ENCODE measurements around the gene TMCC1.

The TMCC1 gene

GRCh38 chr3:129893581-129894070 is at the start of gene TMCC1:
TMCC1 (minus strand) TSS chr3:129893711.
- Histone ChIP-seq H3K27ac (peak within 1 kb of the TSS; percentile 84), H4K20me1 (ENCODE audit: insufficient read depth) (no peaks in the 10 kb centered on the region), H3K36me3 (ENCODE audit: insufficient read depth) (no peaks in the 10 kb centered on the region), H3K9ac (peak within 1 kb of the TSS; percentile 92), H3K4me3 (IDR thresholded peaks at IDR 0.05; ENCODE audit: insufficient read depth, low read depth, low read length) (peak within 1 kb of the TSS; percentile 86), H2AFZ (ENCODE audit: low read depth) (peak within 1 kb of the TSS; percentile 92), H3K79me2 (ENCODE audit: insufficient read depth, low read depth) (peaks cover 30% of the 10 kb centered on the region), H3K4me1 (ENCODE audit: low read depth, poor library complexity, severe bottlenecking) (peaks cover 62% of the 10 kb centered on the region), H3K27me3 (ENCODE audit: insufficient read depth, low read depth) (no peaks in the 10 kb centered on the region), H3K4me2 (peak within 1 kb of the TSS; percentile 63)
- TF ChIP-seq CTCF (conservative IDR thresholded peaks at IDR 0.05; ENCODE audit: low read depth, low read length): no peak

- no peak overlapping the region for H3K9ac ChIP-seq
- no peaks in the 10 kb centered on the region for H3K27me3 ChIP-seq (ENCODE audit: insufficient read depth, low read depth)
- no peak overlapping the region for H3K4me3 ChIP-seq (IDR thresholded peaks at IDR 0.05; ENCODE audit: insufficient read depth, low read depth, low read length)
- no peaks in the 10 kb centered on the region for H3K36me3 ChIP-seq (ENCODE audit: insufficient read depth)
- no peak overlapping the region for H2AFZ ChIP-seq (ENCODE audit: low read depth)
- no peaks in the 10 kb centered on the region for H3K4me1 ChIP-seq (ENCODE audit: low read depth, poor library complexity, severe bottlenecking)
- no peak overlapping the region for H3K4me2 ChIP-seq
- no peaks in the 10 kb centered on the region for H3K79me2 ChIP-seq (ENCODE audit: insufficient read depth, low read depth)
- TF ChIP-seq CTCF (conservative IDR thresholded peaks at IDR 0.05; ENCODE audit: low read depth, low read length): no peak
- no peak overlapping the region for H3K27ac ChIP-seq
- H4K20me1 ChIP-seq (ENCODE audit: insufficient read depth): no peaks in the 10 kb centered on the region
Measured at GRCh38 chr3:129943020-129943419, 49.5 kb upstream of the TMCC1 start.

- Histone ChIP-seq H3K36me3 (ENCODE audit: insufficient read depth) (no peaks in the 10 kb centered on the region), H3K4me1 (ENCODE audit: low read depth, poor library complexity, severe bottlenecking) (no peaks in the 10 kb centered on the region), H2AFZ (ENCODE audit: low read depth) (no peak overlapping the region), H3K9ac (no peak overlapping the region), H3K4me2 (no peak overlapping the region), H3K4me3 (IDR thresholded peaks at IDR 0.05; ENCODE audit: insufficient read depth, low read depth, low read length) (no peak overlapping the region), H4K20me1 (ENCODE audit: insufficient read depth) (no peaks in the 10 kb centered on the region), H3K79me2 (ENCODE audit: insufficient read depth, low read depth) (no peaks in the 10 kb centered on the region), H3K27me3 (ENCODE audit: insufficient read depth, low read depth) (no peaks in the 10 kb centered on the region), H3K27ac (no peak overlapping the region)
- peak; percentile 87 for TF ChIP-seq CTCF (conservative IDR thresholded peaks at IDR 0.05; ENCODE audit: low read depth, low read length)
Measured at GRCh38 chr3:129942296-129942695, 48.8 kb upstream of the TMCC1 start.

- Histone ChIP-seq H3K27me3 (ENCODE audit: insufficient read depth, low read depth) (no peaks in the 10 kb centered on the region), H2AFZ (ENCODE audit: low read depth) (no peak overlapping the region), H4K20me1 (ENCODE audit: insufficient read depth) (no peaks in the 10 kb centered on the region), H3K4me3 (IDR thresholded peaks at IDR 0.05; ENCODE audit: insufficient read depth, low read depth, low read length) (no peak overlapping the region), H3K27ac (no peak overlapping the region), H3K79me2 (ENCODE audit: insufficient read depth, low read depth) (no peaks in the 10 kb centered on the region), H3K36me3 (ENCODE audit: insufficient read depth) (no peaks in the 10 kb centered on the region), H3K4me1 (ENCODE audit: low read depth, poor library complexity, severe bottlenecking) (no peaks in the 10 kb centered on the region), H3K9ac (no peak overlapping the region), H3K4me2 (no peak overlapping the region)
- no peak for TF ChIP-seq CTCF (conservative IDR thresholded peaks at IDR 0.05; ENCODE audit: low read depth, low read length)
Measured at GRCh38 chr3:129940086-129940485, 46.6 kb upstream of the TMCC1 start.

Measured in KMS-11 (cell line).